ENCODE data around the gene XPR1. TPM values are rescaled to one million over a fixed set of nuclear protein-coding genes. Genes with fewer than 3 reads are reported as not detected.

XPR1 gene
- total and polyA plus RNA-seq, 2 of the 8 experiments (the other 6 are each of a cell fraction or from before 2014, with no cell fraction given) = 28.6 to 43.9 TPM

DNA sequence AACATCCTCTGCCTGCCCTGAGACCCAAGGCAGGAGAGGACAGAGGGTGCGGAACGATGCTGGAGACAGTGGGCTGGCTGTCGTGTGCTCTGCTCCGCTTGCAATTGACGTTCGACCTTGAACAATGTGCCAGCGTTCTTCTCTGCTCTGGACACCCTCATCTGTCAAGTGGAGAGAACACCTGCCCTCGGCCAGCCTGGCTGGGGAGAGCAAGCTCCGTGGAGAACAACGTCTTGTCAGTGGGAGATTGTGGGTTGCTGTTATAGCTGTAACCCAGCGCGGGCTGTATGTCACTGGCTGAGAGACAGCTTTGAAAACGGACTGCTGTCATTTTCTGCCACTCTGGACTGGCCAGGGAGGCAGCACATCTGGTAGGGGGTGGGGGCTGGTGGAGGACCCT lies 295.5 kb downstream of the XPR1 start:
- POLR2A ChIA-PET (ENCODE audit: partially characterized antibody) = interaction anchor here (0.7 to 1.8 kb wide), 3 partner anchors 15 to 129 kb away, joined by 3 to 6 read pairs (median 3); no protein-coding TSS in a partner anchor
- Histone ChIP-seq H3K27ac (ENCODE audit: low read depth, low read length) (no peak overlapping the region), H2AK5ac (ENCODE audit: low read depth, low read length) (0 out of 2 replicates have a peak overlapping the region, but pooled peaks have one; percentile 54), H2BK12ac (ENCODE audit: low read depth, low read length) (peak overlapping the region; percentile 2; the same call in 1 of the 2 replicates), H3K4me1 (replicated peaks in 1 of 4; ENCODE audit: control insufficient read depth in 3 of 4, insufficient read depth in 4 of 4, low read length in 3 of 4) (peaks cover 27 to 49% (median 37%) of the 10 kb centered on the region in 4 experiments), H3K79me1 (ENCODE audit: low read depth, low read length) (no peaks in the 10 kb centered on the region), H3K4me2 (ENCODE audit: insufficient read depth in 1 of 2, low read depth in 2 of 2, low read length in 2 of 2) (no peak overlapping the region), H3K4me3 (ENCODE audit: extremely low read depth in 1 of 4, insufficient read depth in 2 of 4, low read depth in 3 of 4, low read length in 4 of 4) (no peak overlapping the region), H2AFZ (ENCODE audit: low read length) (no peak overlapping the region), H3K18ac (ENCODE audit: extremely low read depth, low read length) (no peak overlapping the region), H3K56ac (replicated peaks; ENCODE audit: insufficient read length, low read depth, low read length) (no peak overlapping the region), H3K27me3 (replicated peaks in 1 of 4; ENCODE audit: control insufficient read depth in 3 of 4, extremely low read depth in 1 of 4, insufficient read depth in 3 of 4, low read length in 3 of 4) (no peaks in the 10 kb centered on the region; a peak in 1 of 7 replicates), H3K4ac (replicated peaks; ENCODE audit: insufficient read length, low read depth, low read length) (no peak overlapping the region), H3K9ac (replicated peaks in 1 of 4; ENCODE audit: extremely low read depth in 1 of 4, low read depth in 3 of 4, low read length in 3 of 4) (no peak overlapping the region), H2BK120ac (replicated peaks; ENCODE audit: low read depth, low read length) (no peak overlapping the region), H4K8ac (ENCODE audit: extremely low read depth, insufficient read depth, low read length) (no peak overlapping the region; the same call in 1 of the 2 replicates), H3K36me3 (ENCODE audit: control insufficient read depth in 2 of 4, insufficient read depth in 4 of 4, low read length in 3 of 4) (no peaks in the 10 kb centered on the region), H3K23me2 (ENCODE audit: low read depth, low read length) (peaks cover 2% of the 10 kb centered on the region), H4K20me1 (replicated peaks in 1 of 2; ENCODE audit: control insufficient read depth in 1 of 2, insufficient read depth in 2 of 2, low read length in 2 of 2) (no peaks in the 10 kb centered on the region), H2BK20ac (ENCODE audit: low read length) (no peak overlapping the region; the same call in 1 of the 2 replicates), H2BK5ac (ENCODE audit: low read depth, low read length) (peak overlapping the region; percentile 3; the same call in 1 of the 2 replicates), H4K5ac (ENCODE audit: insufficient read length, low read depth, low read length) (no peak overlapping the region), H2BK15ac (ENCODE audit: low read length) (no peak overlapping the region), H4K91ac (replicated peaks; ENCODE audit: insufficient read length, low read length) (no peak overlapping the region), H3K23ac (ENCODE audit: insufficient read length) (no peak overlapping the region), H3K14ac (ENCODE audit: insufficient read length) (no peak overlapping the region), H3K9me3 (ENCODE audit: insufficient read depth in 2 of 2, low read depth in 1 of 2, low read length in 1 of 2) (no peaks in the 10 kb centered on the region), H3K79me2 (ENCODE audit: control insufficient read depth in 1 of 2, insufficient read depth in 2 of 2, low read length in 2 of 2) (no peaks in the 10 kb centered on the region)
- FAIRE-seq (no peak), DNase-seq (ENCODE audit: low read depth in 1 of 2, low spot score in 2 of 2) (no peak)
- CTCF ChIA-PET (ENCODE audit: partially characterized antibody) = interaction anchor here (0.6 to 3.9 kb wide), 8 partner anchors 9 to 218 kb away, joined by 3 to 11 read pairs (median 4); partner anchors contain the start of gene KIAA1614
- WGBS, 2 experiments (ENCODE audit: extremely low coverage in 1 of 2, insufficient coverage in 1 of 2, insufficient read length in 1 of 2, insufficient replicate concordance in 2 of 2, low coverage in 1 of 2, low lambda C conversion rate in 2 of 2, missing lambda C conversion rate in 1 of 2) = 87% methylated on average over 13 of the region's 13 CpGs; no CpG with 5 or more reads in 1 of the 2 experiments
- TF ChIP-seq EZH2 (IDR thresholded peaks at IDR 0.05; ENCODE audit: low read depth, low read length, severe bottlenecking) = no peak
- no peak for TF ChIP-seq CHD2 (IDR thresholded peaks at IDR 0.05; ENCODE audit: low read length)
- no peak for TF ChIP-seq NANOG (IDR thresholded peaks at IDR 0.05; ENCODE audit: insufficient read depth, low read depth, low read length, poor library complexity, severe bottlenecking)
- TF ChIP-seq CBX8 (IDR thresholded peaks at IDR 0.05; ENCODE audit: borderline replicate concordance, low read depth, low read length) = no peak
- TF ChIP-seq FOSL1 (IDR thresholded peaks at IDR 0.05; ENCODE audit: insufficient read depth, low read depth, low read length) = no peak
- no peak for TF ChIP-seq BACH1 (IDR thresholded peaks at IDR 0.05; ENCODE audit: low read length)
- TF ChIP-seq CBX5 (IDR thresholded peaks at IDR 0.05; ENCODE audit: low read depth, low read length) = no peak
- no peak for TF ChIP-seq EP300 (IDR thresholded peaks at IDR 0.05; ENCODE audit: borderline replicate concordance in 1 of 2, low read depth in 2 of 2, low read length in 2 of 2)
- TF ChIP-seq SIRT6 (IDR thresholded peaks at IDR 0.05; ENCODE audit: low read length) = no peak
- no peak for TF ChIP-seq POLR2A (IDR thresholded peaks at IDR 0.05; ENCODE audit: control extremely low read depth in 1 of 2, low read depth in 2 of 2, low read length in 2 of 2)
- TF ChIP-seq JUN (IDR thresholded peaks at IDR 0.05; ENCODE audit: low read depth, low read length) = no peak
- no peak for TF ChIP-seq RBBP5 (IDR thresholded peaks at IDR 0.05; ENCODE audit: borderline replicate concordance, low read depth, low read length)
- no peak for TF ChIP-seq CREB1 (IDR thresholded peaks at IDR 0.05)
- TF ChIP-seq SP4 (IDR thresholded peaks at IDR 0.05; ENCODE audit: low read length) = no peak
- no peak for TF ChIP-seq SAP30 (IDR thresholded peaks at IDR 0.05; ENCODE audit: insufficient read depth, insufficient replicate concordance, low read length)

All from H1 (cell line).